ENCODE data around the gene CD6.

CD6 gene, protein sequence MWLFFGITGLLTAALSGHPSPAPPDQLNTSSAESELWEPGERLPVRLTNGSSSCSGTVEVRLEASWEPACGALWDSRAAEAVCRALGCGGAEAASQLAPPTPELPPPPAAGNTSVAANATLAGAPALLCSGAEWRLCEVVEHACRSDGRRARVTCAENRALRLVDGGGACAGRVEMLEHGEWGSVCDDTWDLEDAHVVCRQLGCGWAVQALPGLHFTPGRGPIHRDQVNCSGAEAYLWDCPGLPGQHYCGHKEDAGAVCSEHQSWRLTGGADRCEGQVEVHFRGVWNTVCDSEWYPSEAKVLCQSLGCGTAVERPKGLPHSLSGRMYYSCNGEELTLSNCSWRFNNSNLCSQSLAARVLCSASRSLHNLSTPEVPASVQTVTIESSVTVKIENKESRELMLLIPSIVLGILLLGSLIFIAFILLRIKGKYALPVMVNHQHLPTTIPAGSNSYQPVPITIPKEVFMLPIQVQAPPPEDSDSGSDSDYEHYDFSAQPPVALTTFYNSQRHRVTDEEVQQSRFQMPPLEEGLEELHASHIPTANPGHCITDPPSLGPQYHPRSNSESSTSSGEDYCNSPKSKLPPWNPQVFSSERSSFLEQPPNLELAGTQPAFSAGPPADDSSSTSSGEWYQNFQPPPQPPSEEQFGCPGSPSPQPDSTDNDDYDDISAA

DNA sequence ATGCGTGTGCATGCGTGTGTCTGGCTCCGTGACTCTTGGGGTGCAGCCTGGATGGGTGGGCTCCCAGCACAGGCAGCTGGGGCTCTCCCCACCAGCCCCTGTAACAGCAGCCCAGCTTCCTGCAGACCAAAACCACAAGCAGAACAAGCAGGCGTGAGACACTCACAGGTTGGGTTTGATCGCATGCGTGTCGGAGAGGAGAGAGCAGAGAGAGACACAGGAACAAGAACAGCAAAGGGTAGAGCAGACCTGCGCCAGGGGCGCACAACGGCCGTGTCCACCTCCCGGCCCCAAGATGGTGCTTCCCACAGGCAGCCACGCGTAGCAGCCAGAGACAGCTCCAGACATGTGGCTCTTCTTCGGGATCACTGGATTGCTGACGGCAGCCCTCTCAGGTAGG is at the start of gene CD6:
TSS of gene CD6 (plus strand) at position 161 of the 400 bp plus-strand sequence. CDS start at position 347, 186 bp downstream.
- DNase-seq, result no peak

DNA sequence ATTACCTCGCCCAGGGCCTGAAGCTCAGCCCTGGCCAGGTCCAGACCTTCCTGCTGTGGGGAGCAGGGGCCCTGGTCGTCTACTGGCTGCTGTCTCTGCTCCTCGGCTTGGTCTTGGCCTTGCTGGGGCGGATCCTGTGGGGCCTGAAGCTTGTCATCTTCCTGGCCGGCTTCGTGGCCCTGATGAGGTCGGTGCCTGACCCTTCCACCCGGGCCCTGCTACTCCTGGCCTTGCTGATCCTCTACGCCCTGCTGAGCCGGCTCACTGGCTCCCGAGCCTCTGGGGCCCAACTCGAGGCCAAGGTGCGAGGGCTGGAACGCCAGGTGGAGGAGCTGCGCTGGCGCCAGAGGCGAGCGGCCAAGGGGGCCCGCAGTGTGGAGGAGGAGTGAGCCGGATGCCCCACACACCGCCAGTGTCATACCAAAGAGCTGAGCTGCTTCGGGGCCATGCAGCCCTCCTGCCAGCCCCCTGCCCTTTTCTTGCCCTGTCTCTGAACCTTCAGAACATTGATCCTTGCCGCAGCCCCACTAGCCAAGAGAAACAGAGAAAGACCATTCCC is 49.6 kb upstream of the CD6 start:
- DNase-seq, result no peak

DNA sequence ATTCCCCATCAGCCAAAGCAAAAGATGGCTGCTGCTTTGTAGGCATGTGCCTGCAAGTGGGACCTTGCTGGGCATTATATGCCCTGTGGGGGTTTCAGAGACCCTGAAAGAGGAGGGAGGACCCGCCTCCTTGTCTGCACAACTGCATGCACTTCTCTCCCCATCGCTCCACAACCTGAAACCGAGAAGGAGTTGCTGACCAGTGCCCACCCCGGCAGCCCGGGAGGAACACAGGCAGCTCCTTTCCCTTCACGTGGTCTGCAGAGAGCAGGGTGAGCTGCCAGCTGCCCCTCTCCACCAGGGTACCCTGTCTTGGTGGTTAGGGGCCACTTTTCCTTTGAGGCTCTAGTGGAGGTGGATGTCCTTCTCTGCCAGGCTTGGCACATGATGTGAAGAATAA is 48.6 kb upstream of the CD6 start:
- no peak for DNase-seq

DNA sequence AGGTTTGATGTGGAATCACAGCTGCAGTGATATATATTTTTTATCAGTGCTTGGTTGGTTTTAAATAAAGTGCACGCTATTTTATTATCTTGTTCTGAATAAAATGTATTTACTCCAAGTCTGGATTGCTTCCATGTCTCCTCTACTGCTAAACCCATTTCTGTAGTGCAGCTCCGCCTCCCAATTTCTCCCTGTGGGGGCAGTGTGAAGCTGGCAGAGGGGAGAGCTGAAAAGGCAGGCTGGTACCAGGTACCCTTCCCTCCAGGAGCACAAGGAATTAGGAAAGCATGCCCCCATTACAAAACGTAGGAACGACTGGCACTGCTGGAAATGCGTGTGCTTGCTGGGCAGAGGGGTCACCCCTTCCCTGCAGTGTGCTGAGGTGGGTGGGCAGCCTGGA is 48.2 kb upstream of the CD6 start:
- DNase-seq, result peak; percentile 4

DNA sequence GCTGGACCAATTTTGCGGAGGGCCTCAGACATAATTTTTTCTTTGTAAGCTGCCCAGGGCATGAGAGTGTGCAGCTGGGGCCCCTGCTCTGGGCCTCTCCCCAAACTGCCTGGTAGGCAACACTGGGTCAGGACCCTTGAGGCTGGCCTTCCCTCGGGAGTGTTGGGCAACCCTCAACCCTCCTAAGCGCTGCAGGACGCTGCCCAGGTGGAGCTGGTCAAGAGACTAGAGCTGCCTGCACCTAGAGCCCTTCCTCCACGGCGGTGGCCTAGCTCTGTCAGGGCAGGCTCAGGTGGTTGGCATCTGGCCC is 47.7 kb upstream of the CD6 start:
- DNase-seq, result no peak

DNA sequence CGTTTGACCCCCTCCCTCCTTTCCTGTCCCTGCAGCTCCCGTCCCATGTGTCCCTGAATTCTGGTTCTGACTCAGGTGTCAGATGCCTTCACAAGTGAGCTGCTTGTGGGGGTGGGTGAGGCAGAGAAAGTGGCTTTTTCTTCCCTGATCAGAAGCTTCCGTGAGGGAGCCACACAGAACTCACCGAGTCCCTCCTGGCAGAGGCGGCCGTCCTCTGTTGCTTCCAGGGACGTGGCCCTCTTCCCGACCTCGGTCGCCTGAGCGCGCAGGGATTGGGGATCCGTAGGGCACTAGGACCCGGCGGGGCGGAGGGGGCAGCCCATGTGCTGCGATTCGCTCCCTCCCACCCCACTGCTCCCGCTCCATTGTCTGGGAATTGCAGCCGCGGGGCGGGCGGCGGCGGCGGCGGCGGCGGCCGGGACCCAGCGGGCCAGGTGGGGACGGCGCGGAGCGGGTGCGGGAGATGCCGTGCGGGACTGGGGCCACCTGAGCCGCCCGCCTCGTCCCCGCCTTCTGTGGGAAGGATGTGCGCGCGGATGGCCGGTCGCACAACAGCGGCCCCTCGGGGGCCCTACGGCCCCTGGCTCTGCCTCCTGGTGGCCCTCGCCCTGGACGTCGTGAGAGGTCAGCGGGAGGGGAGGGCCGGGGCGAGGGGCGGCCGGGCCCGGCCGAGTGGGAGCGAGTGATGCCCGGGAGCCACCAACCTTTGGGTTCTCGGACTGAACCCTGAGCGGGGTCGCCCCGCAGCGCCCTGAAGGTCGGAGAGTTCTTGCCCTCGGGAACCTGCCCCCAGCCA is 47.2 kb upstream of the CD6 start, which contains the start of gene TMEM132A:
TSS of gene TMEM132A (plus strand) at position 351 of the 796 bp plus-strand sequence. CDS start at position 525, 174 bp downstream.
- peak; percentile 90 for DNase-seq

DNA sequence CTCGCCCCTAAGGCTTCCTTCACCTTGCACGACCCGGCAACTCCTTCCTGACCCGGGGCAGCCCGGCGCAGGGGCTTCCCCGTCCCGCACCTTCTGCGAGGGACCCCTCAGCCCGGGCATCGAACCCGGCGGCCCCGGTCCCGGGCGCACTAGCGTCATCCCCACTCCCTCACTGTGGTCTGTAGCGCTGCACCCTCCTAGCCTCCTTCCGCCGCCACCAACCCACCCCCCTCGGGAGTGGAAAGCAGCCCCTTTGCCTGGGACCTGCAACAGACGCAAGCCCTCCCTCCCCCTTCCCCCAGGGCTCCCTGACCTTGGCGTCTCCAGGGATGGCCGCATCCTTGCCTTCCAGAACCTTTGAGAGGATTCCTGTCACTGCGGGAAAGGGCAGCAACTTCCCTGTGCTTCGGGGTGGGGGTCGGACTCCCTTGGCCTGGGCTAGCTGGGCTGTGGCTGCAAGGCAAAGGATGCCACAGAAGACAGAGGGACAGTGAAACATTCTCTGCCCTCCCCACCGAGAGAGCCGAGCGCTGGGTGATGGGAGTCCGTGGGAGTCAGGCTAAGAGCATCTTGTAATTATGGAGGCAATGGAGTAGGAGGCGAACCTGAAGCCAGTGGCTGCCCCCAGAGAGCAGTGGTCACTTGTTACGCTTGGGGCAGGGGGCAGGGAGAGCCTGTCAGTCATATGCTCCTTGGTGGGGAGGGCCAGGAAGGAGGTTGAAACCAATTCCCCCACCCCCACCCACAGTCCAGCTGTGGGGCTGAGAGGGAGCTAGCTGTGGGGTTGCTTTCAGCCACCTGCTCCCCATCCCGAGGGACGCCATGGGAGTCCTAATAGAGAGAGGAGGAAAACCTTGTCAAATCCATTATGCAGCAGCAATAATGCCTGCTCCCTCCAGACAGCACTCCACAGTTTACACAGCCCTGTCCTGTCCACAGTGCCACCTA is 46.3 kb upstream of the CD6 start:
- DNase-seq, result peak; percentile 42

DNA sequence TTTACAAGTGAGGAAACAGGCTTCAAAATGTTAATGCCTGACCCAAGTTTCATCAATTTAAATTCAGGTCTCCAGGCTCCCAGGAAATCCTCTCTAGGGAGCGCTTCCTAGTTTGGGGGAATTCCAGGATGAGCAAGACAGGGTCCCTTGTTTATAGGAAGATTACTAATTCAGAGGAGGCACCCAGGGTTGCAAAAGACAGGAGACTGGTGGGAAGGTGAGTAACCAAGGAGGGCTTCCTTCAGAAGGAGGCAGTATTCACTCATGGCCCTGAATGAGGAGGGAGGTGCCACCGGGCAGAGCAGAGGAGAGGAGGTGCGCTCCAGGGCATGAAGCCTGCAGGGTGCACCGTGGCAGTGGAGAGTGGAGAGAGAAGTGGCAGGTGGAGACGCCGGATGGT is 45.6 kb upstream of the CD6 start:
- no peak for DNase-seq

DNA sequence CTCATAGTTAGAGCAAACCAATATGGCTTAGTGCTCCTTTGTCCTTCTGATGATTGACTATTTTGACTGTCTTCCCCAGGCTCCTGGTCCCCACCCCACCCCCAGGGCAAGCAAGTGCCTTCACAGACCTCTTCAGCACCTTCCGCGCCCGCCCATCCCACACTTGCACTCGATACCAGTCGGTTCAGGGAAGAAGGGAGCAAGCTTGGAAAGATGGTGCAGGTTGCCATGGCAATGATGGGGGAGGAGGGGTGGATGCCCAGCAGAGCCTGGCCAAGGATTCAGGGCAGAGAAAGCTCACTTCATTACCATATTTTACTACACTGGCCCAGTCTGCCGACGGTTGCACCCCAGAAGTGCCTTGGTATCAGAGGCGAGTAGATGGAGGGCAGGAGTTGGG is 45.0 kb upstream of the CD6 start:
- no peak for DNase-seq

DNA sequence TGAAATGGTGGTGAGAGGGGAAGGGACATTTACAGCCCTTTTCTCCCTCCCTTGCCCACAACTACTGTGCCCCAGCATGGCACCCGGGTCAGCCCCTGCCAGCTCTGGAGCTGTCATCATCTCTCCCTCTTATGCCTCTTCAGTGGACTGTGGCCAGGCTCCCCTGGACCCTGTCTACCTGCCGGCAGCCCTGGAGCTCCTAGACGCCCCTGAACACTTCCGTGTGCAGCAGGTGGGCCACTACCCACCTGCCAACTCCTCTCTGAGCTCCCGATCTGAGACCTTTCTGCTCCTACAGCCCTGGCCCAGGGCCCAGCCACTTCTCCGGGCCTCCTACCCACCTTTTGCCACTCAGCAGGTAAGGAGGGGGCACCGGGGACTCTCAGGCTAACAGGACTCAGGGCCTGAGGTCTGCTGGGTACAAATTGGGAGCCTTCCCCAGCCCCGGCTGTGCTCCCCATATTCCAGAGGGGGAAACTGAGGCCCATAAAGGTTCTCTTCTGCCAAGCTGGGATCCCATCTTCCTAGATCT is 44.4 kb upstream of the CD6 start:
- no peak for DNase-seq

DNA sequence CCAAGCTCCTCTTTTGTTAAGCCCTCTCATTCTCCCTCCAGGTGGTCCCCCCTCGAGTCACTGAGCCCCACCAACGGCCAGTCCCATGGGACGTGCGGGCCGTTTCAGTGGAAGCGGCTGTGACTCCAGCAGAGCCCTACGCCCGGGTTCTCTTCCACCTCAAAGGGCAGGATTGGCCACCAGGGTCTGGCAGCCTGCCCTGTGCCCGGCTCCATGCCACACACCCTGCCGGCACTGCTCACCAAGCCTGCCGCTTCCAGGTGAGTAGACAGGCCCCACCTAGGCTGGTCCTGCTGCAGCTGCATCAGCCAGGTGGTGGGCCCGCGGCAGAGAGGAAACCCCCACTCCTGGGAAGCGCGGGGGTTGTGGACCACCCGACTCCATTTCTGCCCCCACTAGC is 43.9 kb upstream of the CD6 start:
- no peak for DNase-seq

DNA sequence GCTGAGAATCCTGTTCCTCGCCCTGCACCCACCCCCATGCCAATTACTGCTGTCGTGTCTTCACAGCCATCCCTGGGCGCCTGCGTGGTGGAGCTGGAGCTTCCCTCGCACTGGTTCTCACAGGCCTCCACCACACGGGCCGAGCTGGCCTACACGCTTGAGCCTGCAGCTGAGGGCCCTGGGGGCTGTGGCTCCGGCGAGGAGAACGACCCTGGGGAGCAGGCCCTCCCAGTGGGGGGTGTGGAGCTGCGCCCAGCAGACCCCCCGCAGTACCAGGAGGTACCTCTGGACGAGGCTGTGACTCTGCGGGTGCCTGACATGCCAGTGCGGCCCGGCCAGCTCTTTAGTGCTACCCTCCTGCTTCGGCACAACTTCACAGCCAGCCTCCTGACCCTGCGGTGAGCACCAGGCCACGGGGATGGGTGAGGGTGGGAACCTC is 42.9 kb upstream of the CD6 start:
- no peak for DNase-seq

DNA sequence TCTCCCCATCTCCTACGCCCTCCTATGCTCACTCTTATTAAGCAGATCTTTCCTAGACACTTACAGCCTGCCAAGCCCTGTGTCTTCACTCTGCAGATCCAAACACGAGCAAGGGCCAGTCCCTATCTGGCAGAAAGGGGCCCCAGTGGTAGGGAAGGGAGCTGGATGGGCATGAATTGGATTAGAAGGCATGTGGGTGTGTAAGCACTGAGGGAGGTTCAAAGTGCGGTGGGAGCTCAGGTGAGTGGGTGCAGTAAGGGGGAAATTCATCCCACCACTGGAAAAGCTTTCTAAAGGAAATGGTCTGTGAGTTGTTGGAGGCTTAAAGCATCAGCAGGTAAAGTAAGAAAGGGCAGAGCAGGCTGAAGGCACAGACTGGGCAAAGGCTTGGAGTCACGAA is 41.7 kb upstream of the CD6 start:
- DNase-seq, result no peak

DNA sequence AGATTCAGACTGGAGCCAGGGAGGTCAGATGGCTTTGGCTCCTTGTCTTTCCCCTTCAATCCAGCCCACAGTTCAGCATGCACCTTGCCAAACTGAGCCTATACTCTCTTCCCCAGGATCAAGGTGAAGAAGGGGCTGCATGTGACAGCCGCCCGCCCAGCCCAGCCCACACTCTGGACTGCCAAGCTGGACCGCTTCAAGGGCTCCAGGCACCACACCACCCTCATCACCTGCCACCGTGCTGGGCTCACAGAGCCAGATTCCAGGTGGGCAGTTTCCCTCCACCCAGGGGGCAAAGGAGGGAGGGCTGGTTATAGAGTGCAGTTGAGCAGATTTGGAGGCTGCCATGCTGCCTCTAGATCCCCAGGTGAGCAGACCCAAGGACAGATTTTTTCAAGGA is 41.1 kb upstream of the CD6 start:
- DNase-seq, result no peak

DNA sequence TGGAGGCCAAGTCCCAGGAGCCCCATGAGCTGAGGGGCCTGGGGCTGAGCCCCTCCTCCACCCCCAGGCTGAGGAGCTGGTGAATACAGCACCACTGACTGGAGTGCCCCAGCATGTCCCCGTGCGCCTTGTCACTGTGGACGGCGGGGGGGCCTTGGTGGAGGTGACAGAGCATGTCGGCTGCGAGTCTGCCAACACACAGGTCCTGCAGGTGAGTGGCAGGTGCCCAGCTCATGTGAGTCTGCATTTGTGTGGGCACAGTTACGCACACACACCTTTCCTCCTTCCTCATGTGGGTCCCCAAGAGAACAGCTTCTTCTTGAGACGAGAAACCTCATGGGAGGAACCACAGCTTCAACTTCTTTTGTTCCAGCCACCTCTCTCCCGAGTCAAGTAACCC is 39.6 kb upstream of the CD6 start:
- DNase-seq, result no peak

DNA sequence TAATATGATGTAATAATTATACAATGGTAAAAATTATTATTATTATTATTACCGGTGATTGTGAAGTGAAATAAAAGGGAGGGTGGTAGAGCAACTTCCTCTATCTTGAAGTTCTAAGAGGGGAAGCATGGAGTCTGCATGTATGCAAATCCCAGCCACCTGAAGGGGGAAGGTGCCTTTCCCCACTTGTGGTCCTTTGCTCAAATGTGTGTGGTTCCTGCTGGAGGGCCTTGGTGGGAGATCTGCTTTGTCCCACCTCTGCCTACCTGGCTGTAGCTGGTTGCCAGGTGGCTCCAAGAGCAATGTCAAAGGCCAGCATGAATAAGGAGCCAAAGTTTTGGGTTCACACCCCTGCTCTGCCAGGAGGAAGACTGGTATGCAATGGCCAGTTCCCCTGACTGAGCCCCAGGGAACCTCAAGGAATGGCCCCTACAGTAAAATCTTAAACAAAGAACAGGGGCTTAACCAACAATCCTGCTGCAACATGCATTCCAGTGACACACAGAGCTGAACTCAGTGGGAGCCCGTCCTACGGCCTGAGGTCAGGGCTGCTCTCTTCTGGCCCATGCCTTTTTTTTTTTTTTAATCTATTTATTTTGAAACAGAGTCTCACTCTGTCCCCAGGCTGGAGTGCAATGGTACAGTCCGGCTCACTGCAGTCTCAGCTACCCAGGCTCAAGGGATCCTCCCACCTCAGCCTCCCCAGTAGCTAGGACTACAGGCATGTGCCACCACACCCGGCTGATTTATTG is 38.7 kb upstream of the CD6 start:
- no peak for DNase-seq

DNA sequence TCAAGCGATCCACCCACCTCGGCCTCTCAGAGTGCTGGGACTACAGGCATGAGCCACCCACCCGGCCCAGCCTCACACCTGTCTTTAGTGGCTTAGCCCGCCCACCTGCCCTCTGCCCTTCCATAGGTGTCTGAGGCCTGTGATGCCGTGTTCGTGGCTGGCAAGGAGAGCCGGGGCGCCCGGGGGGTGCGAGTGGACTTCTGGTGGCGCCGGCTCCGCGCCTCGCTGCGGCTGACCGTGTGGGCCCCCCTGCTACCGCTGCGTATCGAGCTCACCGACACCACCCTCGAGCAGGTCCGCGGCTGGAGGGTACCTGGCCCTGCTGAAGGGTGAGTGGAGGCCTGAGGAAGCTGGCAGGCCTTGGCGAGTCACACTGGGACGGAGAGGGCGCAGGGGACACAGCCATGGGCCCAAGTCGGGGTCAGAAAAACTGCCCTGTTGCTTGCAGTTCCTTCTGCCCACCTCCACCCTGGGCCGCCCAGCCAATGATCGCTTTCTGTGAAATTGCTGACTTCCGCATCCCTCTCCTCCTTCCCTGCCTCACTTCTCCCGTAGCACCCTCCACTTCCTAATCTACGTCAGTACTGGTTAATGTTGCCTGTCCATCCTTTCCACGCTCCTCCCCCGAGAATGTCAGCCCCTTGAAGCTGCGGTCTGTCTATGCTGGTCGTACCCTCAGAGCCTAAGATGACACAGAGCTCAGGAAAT is 37.9 kb upstream of the CD6 start:
- DNase-seq, result no peak

DNA sequence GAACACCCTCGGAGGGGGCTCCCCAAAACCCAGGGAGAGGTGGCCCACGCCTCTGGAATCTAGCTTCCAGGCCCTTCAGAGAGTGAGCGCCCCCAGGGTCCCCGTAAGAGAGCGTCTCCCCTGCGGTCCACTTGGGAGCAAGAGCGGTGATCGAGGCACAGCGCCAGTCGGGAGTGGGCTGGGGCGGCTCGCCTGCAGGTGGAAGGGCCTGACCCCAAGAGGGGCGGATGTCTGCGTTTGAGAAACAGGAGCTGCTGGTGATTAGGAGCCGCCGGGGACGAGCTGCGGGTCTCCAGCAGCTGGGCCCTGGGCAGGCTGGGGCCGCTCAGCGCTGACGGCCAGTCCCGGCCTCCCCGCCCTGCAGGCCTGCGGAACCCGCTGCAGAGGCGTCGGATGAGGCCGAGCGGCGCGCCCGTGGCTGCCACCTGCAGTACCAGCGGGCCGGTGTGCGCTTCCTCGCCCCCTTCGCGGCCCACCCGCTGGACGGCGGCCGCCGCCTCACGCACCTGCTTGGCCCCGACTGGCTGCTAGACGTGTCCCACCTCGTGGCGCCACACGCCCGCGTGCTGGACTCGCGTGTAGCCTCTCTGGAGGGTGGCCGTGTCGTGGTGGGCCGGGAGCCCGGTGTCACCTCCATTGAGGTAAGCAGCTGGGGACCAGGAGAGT is 37.2 kb upstream of the CD6 start:
- no peak for DNase-seq

DNA sequence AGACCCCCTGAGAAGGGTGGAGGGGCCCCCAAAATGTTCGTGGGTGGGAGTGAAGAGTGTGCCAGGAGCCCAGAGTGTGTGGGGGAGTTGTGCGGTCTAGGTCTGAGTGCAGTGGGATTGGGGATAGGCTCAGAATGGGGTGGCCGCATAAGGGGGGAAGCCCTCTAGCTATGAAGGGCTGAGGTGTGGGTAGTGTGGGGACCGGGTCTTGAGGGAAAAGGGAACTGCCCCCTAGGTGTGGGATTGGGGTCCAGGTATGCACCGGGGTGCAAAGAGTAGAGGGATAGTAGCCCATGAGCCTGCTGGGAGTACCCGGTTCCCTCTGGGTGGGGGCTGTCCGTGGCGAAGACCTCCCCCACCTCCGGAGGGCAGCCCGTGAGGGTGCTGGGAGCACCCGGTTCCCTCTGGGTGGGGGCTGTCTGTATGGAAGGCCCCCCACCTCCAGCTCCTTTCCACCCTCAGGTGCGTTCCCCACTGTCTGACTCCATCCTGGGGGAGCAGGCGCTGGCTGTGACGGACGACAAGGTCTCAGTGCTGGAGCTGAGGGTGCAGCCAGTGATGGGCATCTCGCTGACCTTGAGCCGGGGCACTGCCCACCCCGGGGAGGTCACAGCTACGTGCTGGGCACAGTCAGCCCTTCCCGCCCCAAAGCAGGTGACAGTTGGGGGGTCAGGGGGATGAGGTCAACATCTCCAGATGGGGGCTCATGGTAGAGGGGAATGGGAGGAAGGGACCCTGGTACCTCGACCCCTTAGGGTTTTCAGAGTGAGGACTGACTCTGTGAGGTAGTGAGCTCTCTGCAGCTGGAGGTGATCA is 36.5 kb upstream of the CD6 start:
- no peak for DNase-seq

Measured in NCI-H82 (cell line).